NCI-H526 (cell line): ENCODE results near the gene AGAP2.
"Not testable (repeated sequence)": the region's sequence is repeated elsewhere in the genome, so short reads cannot be mapped to it uniquely, and the experiment has no call there.

ENCODE experiments used
- DNase-seq, 2 experiments: peaks; one replicate each; lab custom pipeline; 2025; lab: John Stamatoyannopoulos, UW

The AGAP2 gene

GRCh38 chr12:57722716-57723629 is 15.6 kb downstream of the AGAP2 start:
- DNase-seq: no peak

DNA sequence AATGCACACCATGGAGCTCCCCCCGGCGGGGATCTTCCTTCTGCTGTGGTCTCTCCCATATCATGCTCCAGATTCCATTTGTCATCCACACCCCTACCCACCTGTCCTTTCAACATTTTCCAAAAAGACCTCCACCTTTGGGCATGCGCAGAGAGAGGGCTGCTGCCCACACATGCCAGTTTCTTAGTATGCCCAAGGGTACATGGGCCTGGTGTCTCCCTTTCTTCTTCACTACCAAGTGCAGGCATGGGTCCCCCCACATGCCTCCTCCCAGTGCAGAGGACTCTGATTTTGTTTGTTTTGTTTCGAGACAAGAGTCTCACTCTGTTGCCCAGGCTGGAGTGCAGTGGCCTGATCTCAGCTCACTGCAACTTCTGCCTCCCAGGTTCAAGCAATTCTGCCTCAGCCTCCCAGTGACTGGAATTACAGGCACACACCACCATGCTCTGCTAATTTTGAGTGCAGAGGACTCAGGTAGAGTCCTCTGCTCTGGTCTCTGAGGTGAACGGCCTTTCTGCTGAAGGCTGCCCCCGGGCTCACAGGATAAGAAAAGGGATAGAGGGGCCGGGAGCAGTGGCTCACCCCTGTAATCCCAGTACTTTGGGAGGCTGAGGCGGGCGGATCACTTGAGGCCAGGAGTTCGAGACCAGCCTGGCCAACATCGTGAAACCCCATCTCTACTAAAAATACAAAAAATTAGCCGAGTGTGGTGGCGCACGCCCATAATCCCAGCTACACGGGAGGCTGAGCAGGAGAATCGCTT is 16.5 kb downstream of the AGAP2 start:
- DNase-seq: not testable (repeated sequence)

DNA sequence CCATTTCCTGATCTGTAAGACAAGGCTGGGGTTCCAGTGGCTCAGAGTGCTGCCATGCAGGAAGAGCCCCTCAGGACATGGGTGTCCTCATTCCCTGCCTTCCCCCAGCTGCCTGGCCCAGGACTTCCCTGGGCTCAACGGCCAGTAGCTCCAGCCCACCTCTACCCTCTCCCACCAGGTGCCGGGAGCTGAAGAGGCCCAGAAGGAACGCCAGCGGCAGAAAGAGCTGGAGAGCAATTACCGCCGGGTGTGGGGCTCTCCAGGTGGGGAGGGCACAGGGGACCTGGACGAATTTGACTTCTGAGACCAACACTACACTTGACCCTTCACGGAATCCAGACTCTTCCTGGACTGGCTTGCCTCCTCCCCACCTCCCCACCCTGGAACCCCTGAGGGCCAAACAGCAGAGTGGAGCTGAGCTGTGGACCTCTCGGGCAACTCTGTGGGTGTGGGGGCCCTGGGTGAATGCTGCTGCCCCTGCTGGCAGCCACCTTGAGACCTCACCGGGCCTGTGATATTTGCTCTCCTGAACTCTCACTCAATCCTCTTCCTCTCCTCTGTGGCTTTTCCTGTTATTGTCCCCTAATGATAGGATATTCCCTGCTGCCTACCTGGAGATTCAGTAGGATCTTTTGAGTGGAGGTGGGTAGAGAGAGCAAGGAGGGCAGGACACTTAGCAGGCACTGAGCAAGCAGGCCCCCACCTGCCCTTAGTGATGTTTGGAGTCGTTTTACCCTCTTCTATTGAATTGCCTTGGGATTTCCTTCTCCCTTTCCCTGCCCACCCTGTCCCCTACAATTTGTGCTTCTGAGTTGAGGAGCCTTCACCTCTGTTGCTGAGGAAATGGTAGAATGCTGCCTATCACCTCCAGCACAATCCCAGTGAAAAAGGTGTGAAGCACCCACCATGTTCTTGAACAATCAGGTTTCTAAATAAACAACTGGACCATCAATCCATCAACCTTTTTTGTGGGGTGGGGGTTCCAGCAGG is 17.6 kb downstream of the AGAP2 start:
- DNase-seq: no peak

- DNase-seq: no peak
Observed at GRCh38 chr12:57719777-57720605, 18.6 kb downstream of the AGAP2 start.

GRCh38 chr12:57718641-57719528 is 19.7 kb downstream of the AGAP2 start:
- no peak for DNase-seq

- no peak for DNase-seq
Observed at GRCh38 chr12:57717846-57718640, 20.5 kb downstream of the AGAP2 start.

GRCh38 chr12:57717131-57717530 is 21.4 kb downstream of the AGAP2 start:
- DNase-seq: no peak

DNA sequence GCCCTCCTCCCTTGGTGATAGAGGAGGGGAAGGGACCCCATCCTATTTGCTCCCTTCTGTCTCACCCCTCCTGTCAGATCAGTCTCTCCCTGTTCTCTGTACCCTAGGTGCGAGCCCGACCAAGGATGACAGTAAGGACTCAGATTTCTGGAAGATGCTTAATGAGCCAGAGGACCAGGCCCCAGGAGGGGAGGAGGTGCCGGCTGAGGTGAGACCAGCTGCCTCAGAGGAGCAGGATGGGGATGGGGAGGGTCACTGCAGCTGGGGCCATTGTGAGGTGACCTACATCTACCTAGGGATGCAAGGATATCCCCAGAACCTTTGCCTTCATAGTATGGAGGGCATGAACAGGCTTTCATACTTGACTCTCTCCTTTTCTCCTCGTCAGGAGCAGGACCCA is 22.2 kb downstream of the AGAP2 start:
- DNase-seq: no peak

DNA sequence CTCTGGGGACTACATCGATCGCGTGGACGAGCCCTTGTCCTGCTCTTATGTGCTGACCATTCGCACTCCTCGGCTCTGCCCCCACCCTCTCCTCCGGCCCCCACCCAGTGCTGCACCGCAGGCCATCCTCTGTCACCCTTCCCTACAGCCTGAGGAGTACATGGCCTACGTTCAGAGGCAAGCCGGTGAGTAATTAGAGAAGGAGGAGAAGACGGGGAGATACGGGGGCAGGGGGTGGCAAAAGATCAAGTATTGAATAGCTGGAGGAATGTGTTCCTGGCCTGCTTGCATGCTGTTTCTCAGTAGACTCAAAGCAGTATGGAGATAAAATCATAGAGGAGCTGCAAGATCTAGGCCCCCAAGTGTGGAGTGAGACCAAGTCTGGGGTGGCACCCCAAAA is 22.8 kb downstream of the AGAP2 start:
- no peak for DNase-seq

DNA sequence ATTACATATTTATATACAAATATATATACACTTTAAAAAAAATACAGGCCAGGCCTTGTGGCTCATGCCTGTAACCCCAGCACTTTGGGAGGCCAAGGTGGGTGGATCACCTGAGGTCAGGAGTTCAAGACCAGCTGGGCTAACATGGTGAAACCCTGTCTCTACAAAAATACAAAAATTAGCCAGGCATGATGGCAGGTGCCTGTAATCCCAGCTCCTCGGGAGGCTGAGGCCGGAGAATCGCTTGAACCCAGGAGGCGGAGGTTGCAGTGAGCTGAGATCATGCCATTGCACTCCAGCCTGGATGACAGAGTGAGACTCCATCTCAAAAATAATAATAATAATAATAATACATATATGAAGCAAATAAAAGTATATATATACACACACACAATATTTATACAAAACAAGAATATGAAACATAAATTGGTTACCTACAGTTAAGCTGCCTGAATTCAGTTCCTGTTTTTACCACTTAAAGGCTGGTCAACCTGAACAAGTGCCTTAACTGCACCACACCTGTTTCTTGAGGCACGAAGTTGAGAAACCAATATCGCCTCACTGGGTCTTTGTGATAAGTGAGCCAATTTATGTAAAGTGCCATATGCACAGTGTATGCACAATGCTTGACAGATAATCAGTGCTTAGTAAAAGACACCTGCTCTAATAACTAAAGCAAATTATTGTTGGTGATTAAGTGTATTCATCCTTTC is 23.4 kb downstream of the AGAP2 start:
- DNase-seq: not testable (repeated sequence)

DNA sequence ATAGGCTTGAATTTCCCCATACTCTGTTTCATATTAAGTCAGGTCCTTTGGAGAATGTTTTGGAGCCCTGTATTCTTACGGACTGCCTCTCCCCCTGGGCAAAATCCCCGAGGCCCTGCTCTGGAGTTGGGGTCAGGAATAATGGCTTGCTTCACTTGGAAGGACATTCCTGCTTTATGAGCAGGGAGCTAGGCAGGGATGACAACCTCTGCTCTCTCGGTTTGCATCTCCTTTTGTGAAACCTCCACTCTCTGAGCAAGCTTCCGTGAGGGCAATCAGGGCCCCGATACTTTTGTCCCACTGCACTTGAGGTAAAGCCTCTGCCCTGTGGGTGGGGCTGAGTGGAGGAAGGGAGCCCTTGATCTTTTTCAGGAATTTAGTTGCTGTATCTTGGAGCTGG is 25.3 kb downstream of the AGAP2 start:
- DNase-seq: no peak

DNA sequence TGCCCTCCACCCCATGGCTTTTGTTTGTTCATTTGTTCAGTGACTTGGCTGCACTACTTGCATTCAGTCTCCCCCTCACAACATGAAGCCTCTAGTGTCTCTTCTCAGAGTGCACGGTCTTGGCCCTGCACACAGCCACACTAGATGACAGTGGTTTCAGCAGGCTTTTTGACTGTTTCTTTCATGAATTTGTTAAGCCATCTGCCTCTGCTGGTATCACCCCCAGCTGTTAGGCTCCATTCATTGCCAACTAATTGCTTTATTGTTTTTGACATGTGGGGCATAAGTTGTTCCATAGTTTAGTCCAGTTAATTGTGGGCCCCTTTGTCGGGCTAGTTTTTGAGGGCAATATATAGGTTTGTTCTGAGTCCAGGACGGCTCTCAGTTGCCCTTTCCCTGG is 25.8 kb downstream of the AGAP2 start:
- no peak for DNase-seq

DNA sequence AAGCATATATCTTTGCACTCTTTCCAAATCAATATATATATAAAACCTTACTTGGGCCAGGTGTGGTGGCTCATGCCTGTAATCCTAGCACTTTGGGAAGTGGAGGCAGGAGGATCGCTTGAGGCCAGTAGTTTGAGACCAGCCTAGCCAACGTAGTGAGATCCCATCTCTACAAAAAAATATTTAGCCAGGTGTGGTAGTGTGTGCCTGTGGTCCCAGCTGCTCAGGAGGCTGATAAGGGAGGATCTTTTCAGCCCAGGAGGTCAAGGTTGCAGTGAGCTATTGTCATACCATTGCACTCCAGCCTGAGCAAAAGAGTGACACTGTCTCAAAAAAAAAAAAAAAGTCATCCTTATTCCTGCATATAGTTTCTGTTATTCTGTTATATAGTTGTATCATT is 30.2 kb downstream of the AGAP2 start:
- DNase-seq: no peak

DNA sequence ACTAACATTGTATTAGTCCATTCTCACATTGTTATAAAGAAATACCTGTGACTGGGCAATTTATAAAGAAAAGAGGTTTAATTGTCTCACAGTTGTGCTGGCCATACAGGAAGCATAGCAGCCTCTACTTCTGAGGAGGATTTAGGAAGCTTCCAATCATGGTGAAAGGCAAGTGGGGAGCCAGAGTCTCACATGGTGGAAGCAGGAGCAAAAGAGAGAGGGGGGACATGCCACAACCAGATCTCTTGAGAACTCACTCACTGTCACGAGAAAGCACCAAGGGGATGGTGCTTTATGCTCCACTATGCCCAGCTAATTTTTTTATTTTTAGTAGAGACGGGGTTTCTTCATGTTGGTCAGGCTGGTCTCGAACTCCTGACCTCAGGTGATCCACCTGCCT is 31.3 kb downstream of the AGAP2 start:
- no peak for DNase-seq

DNA sequence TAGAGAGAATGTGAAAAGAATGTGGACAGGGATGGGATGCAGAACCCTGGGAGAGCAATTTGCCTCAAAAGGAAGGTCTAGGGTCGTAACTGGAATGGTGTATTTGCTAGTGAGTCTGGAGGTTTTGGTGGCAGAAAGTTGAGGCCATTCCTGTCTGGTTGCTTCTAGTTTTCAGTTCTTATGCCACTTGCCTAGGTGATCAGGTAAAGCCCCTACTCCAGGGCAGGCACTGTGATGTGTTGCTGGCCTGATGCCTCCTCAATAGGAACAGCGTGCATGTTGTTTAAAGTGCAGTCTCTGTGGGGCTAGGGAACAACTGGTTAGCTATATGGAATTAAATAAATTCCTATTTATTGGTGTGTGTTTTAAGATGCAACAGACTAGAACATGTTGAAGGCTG is 38.2 kb downstream of the AGAP2 start:
- DNase-seq: no peak

DNA sequence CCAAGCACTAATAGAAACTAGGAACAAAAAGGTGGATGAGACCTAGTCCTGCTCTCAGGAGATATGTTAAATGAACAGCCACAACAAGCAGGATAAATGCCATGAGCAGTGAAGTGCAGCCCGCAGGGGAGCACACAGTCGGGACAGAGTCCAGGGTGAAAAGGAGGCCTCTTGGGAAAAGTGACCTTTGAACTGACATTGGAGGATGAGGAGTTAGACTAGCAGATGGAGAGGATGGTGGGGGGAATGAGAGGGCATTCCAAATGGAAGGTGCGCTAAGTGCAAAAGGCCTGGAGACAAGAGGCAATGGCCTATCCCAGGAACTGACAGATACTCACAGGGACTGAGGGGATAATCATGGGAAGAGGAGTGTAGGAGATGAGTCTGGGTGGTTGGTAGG is 40.1 kb downstream of the AGAP2 start:
- DNase-seq: no peak

DNA sequence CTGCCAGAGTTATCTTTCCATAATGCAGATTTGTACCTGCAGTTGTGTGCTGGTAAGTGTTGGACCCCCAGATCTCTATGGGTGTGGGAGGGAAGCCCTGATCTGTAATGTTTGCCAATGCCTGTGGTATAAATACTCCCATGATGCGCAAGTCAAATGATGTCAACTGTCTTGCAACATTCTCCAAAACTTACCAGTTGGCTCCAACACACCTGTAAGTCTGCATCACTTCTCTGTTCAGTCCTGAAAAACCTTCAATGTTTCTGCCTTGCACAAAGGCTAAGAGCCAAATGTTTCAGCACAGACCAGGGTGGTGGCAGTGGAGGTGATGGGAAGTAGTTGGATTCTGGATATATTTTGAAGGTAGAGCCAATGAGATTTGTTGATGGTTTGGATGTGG is 41.5 kb downstream of the AGAP2 start:
- no peak for DNase-seq

DNA sequence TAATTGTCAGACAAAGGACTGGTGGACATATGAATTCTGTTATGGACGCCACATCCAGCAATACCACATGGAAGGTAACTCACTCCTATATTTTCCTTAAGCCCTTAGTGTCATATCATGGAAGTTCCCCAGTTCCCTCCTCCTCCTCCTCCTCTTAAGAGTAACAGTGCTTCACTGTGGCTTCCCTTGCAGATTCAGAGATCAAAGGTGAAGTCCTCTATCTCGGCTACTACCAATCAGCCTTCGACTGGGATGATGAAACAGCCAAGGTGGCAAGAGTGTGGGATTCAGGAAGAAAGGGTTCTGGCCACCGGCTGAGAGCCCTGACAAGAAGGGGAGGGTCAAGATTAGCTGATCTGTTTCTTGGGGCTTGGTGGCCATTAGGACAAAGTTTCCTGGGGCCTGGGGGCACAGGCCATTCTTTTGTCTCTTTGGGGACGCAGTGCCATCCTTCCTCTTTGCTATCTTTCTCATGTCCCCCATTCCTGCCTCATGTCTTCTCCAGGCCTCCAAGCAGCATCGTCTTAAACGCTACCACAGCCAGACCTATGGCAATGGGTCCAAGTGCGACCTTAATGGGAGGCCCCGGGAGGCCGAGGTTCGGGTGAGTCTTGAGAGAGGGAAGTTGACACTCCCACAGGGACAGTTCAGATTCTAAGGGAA is 42.6 kb downstream of the AGAP2 start:
- DNase-seq: no peak
